SK-N-SH (cell line): ENCODE data around the gene GAGE12F. TPM values are rescaled to one million over a fixed set of nuclear protein-coding genes. Genes with fewer than 3 reads are reported as not detected.

Experiments used
- CTCF ChIA-PET: fragments of 300-600, 350-600 bp; formaldehyde crosslinking; extraction: SDS; loops from one replicate; lab custom pipeline; 2021; lab: Yijun Ruan, JAX
- POLR2A ChIA-PET: fragments of 350-600 bp; sonication (Branson Sonifier 250); formaldehyde crosslinking; extraction: SDS; loops from one replicate; lab custom pipeline; 2020; ENCODE audit warnings: antibody characterized with exemption, inconsistent platforms; lab: Yijun Ruan, JAX
- DNase-seq: peaks from one replicate; pipeline ENCODE4 v3.0.0; 2012
- H2AFZ ChIP-seq: fragments of 200-600 bp; sonication (generic); 2 replicates; pipeline ENCODE4 v1.8.1; 2016; ENCODE audit warnings: antibody characterized with exemption, mild to moderate bottlenecking, low read depth
- H3F3A ChIP-seq: fragments of 200-600 bp; sonication (generic); replicated peaks from 2 replicates; pipeline ENCODE3; 2016; ENCODE audit warnings: antibody characterized with exemption, mild to moderate bottlenecking; ENCODE audit not compliant: insufficient read depth
- H3K27ac ChIP-seq, 2 experiments: fragments of 200-500 bp in 1 of 2; fragments of 200-600 bp in 1 of 2; sonication (Bioruptor generic) in 1 of 2; sonication (generic), shearing (Covaris generic) in 1 of 2; 2 replicates each; pipeline versions ENCODE4 v1.5.1 to v1.6.1; 2014 to 2016; ENCODE audit warnings: low read depth in 2 of 2, inconsistent platforms in 1 of 2, low read length in 1 of 2, mild to moderate bottlenecking in 1 of 2, mixed read lengths in 1 of 2
- H3K27me3 ChIP-seq: fragments of 200-600 bp; sonication (generic), shearing (Covaris generic); 2 replicates; pipeline ENCODE4 v1.6.1; 2016; ENCODE audit warnings: mixed run types; ENCODE audit not compliant: insufficient read depth
- H3K36me3 ChIP-seq, 2 experiments: fragments of 200-500 bp in 1 of 2; fragments of 200-600 bp in 1 of 2; sonication (Bioruptor generic) in 1 of 2; sonication (generic) in 1 of 2; replicated peaks in 1 of 2; 2 replicates each; pipeline versions ENCODE3 to v1.5.1; 2014 to 2016; ENCODE audit warnings: low read length in 1 of 2, mild to moderate bottlenecking in 1 of 2; ENCODE audit not compliant: insufficient read depth in 2 of 2, control insufficient read depth in 1 of 2
- H3K4me1 ChIP-seq, 2 experiments: fragments of 200-500 bp in 1 of 2; fragments of 200-600 bp in 1 of 2; sonication (Bioruptor generic) in 1 of 2; sonication (generic), shearing (Covaris generic) in 1 of 2; 2 replicates each; pipeline versions ENCODE4 v1.5.1 to v1.6.1; 2014 to 2016; ENCODE audit warnings: low read depth in 1 of 2, low read length in 1 of 2, mixed run types in 1 of 2; ENCODE audit not compliant: insufficient read depth in 2 of 2, control insufficient read depth in 1 of 2
- H3K4me2 ChIP-seq: fragments of 200-600 bp; sonication (generic), shearing (Covaris generic); 2 replicates; pipeline ENCODE4 v1.6.1; 2017; ENCODE audit warnings: mixed run types
- H3K4me3 ChIP-seq, 2 experiments: fragments of 200-500 bp in 1 of 2; fragments of 200-600 bp in 1 of 2; sonication (Bioruptor generic) in 1 of 2; sonication (generic), shearing (Covaris generic) in 1 of 2; 2 replicates each; pipeline versions ENCODE4 v1.5.1 to v1.8.1; 2014 to 2016; ENCODE audit warnings: low read depth in 2 of 2, inconsistent platforms in 1 of 2, low read length in 1 of 2, mild to moderate bottlenecking in 1 of 2, mixed read lengths in 1 of 2, moderate library complexity in 1 of 2
- H3K79me2 ChIP-seq: fragments of 200-600 bp; sonication (generic); 2 replicates; pipeline ENCODE4 v1.8.1; 2017; ENCODE audit warnings: mild to moderate bottlenecking; ENCODE audit not compliant: insufficient read depth
- H3K9ac ChIP-seq: fragments of 200-600 bp; sonication (generic); 2 replicates; pipeline ENCODE4 v1.6.1; 2017; ENCODE audit warnings: mixed run types
- H3K9me2 ChIP-seq: fragments of 200-600 bp; sonication (generic); 2 replicates; pipeline ENCODE4 v1.6.1; 2017; ENCODE audit warnings: mixed run types
- H3K9me3 ChIP-seq: fragments of 200-600 bp; sonication (generic); 2 replicates; pipeline ENCODE4 v1.6.1; 2017; ENCODE audit warnings: mixed run types, mild to moderate bottlenecking, moderate library complexity
- H4K20me1 ChIP-seq: fragments of 200-600 bp; sonication (generic); 2 replicates; pipeline ENCODE4 v1.6.1; 2017; ENCODE audit warnings: mild to moderate bottlenecking, mixed run types; ENCODE audit not compliant: insufficient read depth
- FOSL2 ChIP-seq: IDR thresholded peaks from 2 replicates; pipeline ENCODE4 v1.4.0; 2012; ENCODE audit warnings: low read depth, mild to moderate bottlenecking, moderate library complexity, borderline replicate concordance
- MEF2A ChIP-seq: IDR thresholded peaks from 2 replicates; pipeline ENCODE4 v1.4.0; 2012; ENCODE audit warnings: low read depth, borderline replicate concordance
- TEAD4 ChIP-seq: IDR thresholded peaks from 2 replicates; pipeline ENCODE4 v1.4.0; 2012; ENCODE audit warnings: mild to moderate bottlenecking, borderline replicate concordance; ENCODE audit not compliant: insufficient read depth
- WGBS: methylation state at CpG from one replicate; pipeline ENCODE4 v1.1.6; 2017; ENCODE audit warnings: low lambda C conversion rate; 5-methylcytosine and 5-hydroxymethylcytosine counted together
- polyA plus RNA-seq, 3 experiments: library from polyadenylated mRNA; depleted of rRNA; stranded (reverse); fragments of >200 nt; gene quantifications; 2 replicates each; pipeline ENCODE4 v1.2.3, GENCODE V29; 2012
- small RNA-seq, 7 experiments: library from RNA; depleted of rRNA; stranded (forward); fragments of <200 nt; gene quantifications; one replicate each; pipeline ENCODE3, GENCODE V24; 2012
- TF ChIP-seq, protein P1 (sequence below): IDR thresholded peaks from 2 replicates; pipeline ENCODE4 v1.4.0; 2012; ENCODE audit warnings: low read depth

The GAGE12F gene
- polyA plus RNA-seq, 1 of the 3 experiments (the other 2 are of a cell fraction) = not detected

DNA sequence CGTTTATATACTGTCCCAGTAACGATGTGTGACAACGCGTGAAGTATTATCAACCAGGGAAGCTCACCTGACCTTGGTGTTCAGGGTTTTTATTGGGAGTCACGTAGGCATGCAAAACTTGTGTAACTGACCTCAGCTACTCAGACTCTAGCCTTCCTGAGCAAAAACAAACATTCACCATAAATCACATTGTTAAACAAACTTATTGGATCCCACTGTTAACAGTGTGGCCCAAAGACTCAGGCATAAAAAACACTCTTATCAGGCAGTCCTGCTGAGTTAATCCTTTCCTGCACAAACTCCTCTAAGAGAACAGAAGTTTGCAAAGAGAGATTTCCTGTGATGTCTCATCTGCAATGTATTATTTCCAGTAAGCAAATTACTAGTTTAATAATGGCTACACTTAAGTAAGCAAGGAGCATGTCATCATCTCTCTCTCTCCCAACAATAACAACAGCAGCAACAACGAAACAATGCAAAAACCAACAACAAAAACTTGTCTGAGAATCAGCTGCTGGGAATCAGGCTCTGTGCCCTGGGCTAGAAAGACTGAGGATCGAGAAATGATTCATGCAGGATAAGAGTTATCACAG, 50.2 kb downstream of the GAGE12F start:
- no peak overlapping the region for H3K4me3 ChIP-seq
- no peak overlapping the region for H3K9ac ChIP-seq
- H2AFZ ChIP-seq = no peak overlapping the region
- under 1% methylated on average over 7 of the region's 7 CpGs for WGBS
- ChIA-PET CTCF (no interaction called here), POLR2A (no interaction called here)
- TF ChIP-seq, protein P1, sequence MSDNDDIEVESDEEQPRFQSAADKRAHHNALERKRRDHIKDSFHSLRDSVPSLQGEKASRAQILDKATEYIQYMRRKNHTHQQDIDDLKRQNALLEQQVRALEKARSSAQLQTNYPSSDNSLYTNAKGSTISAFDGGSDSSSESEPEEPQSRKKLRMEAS = no peak
- TF ChIP-seq FOSL2 (no peak), MEF2A (no peak), TEAD4 (no peak)
- no peaks in the 10 kb centered on the region for H3K36me3 ChIP-seq
- no peak for DNase-seq
- H3K79me2 ChIP-seq = no peaks in the 10 kb centered on the region
- peaks cover 11% of the 10 kb centered on the region; the same call in 1 of the 2 replicates for H3K27me3 ChIP-seq
- no peaks in the 10 kb centered on the region for H3F3A ChIP-seq
- no peak overlapping the region for H3K4me2 ChIP-seq
- H4K20me1 ChIP-seq = no peaks in the 10 kb centered on the region
- no peak overlapping the region for H3K27ac ChIP-seq
- no peaks in the 10 kb centered on the region for H3K4me1 ChIP-seq
- no peaks in the 10 kb centered on the region for H3K9me2 ChIP-seq
- H3K9me3 ChIP-seq = no peaks in the 10 kb centered on the region

Small RNA genes within 50 kb of the gene (small RNA-seq; reads per million reads assigned to genes)
- gene GAGE12B = 0 reads per million in 7 experiments

Other genes with a start within 250 kb of the GAGE12F start
- gene GAGE12J, start 238.8 kb upstream of the GAGE12F start, polyA plus RNA-seq (2012; rRNA removed) = not detected in 2 replicates
- gene GAGE13, start 229.3 kb upstream of the GAGE12F start, polyA plus RNA-seq (2012; rRNA removed) = not detected in 2 replicates
- gene GAGE12C, start 28.7 kb upstream of the GAGE12F start, polyA plus RNA-seq (2012; rRNA removed) = not detected in 2 replicates
- gene GAGE12D, start 19.1 kb upstream of the GAGE12F start, polyA plus RNA-seq (2012; rRNA removed) = not detected in 2 replicates
- gene GAGE12E, start 9.6 kb upstream of the GAGE12F start, polyA plus RNA-seq (2012; rRNA removed) = not detected in 2 replicates
- gene GAGE12G, start 9.6 kb downstream of the GAGE12F start, polyA plus RNA-seq (2012; rRNA removed) = not detected in 2 replicates
- not detected in 2 replicates for gene GAGE12H, start 19.1 kb downstream of the GAGE12F start, polyA plus RNA-seq (2012; rRNA removed)
- gene GAGE2A, start 28.7 kb downstream of the GAGE12F start, polyA plus RNA-seq (2012; rRNA removed) = not detected in 2 replicates
- not detected in 2 replicates for gene GAGE1, start 38.2 kb downstream of the GAGE12F start, polyA plus RNA-seq (2012; rRNA removed)
- gene PAGE1, start 135.1 kb downstream of the GAGE12F start, polyA plus RNA-seq (2012; rRNA removed) = 0.50 and 0.54 TPM in 2 replicates